HG03469 (cell line): ENCODE data around the gene BTG2.
"Not testable (repeated sequence)": the region's sequence is repeated elsewhere in the genome, so short reads cannot be mapped to it uniquely, and the experiment has no call there.

ENCODE experiments used
- ATAC-seq: cut with Tn5 transposase; IDR thresholded peaks from one replicate; pipeline ENCODE4 v1.9.1; 2021; ENCODE audit warnings: mild to moderate bottlenecking, moderate library complexity, moderate number of reproducible peaks; ENCODE audit not compliant: unreplicated experiment

BTG2 gene

DNA sequence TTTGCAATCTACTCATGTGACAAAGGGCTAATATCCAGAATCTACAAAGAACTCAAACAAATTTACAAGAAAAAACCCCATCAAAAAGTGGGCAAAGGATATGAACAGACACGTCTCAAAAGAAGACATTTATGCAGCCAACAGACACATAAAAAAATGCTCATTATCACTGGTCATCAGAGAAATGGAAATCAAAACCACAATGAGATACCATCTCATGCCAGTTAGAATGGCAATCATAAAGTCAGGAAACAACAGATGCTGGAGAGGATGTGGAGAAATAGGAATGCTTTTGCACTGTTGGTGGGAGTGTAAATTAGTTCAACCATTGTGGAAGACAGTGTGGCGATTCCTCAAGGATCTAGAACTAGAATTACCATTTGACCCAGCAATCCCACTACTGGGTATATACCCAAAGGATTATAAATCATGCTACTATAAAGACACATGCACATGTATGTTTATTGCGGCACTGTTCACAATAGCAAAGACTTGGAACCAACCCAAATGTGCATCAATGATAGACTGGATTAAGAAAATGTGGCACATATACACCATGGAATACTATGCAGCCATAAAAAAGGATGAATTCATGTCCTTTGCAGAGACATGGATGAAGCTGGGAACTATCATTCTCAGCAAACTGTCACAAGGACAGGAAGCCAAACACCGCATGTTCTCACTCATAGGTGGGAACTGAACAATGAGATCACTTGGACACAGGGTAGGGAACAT, 8.9 kb downstream of the BTG2 start:
- not testable (repeated sequence) for ATAC-seq

DNA sequence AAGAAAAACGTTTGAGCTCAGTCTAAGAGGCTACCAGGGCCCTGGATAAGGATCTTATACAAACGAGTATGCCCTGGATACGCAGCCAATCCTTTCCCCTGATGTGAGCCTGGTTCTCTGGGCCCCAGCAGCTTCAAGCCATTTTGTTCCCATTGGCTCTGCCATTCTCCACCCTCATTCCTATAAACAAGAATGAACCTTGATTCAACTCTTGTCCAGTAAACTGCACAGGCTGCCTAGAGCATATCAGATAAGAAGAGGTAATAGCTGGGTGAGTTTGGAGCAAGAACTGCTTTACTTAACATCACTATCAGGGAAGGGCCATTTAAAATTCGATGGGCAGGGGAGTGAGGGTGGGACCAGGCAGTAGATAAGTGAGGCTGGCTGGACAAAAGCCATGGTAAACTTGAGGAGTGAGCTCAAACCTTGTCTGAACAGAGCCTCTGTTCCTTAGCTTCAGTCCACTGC, 11.3 kb downstream of the BTG2 start:
- ATAC-seq = no peak

DNA sequence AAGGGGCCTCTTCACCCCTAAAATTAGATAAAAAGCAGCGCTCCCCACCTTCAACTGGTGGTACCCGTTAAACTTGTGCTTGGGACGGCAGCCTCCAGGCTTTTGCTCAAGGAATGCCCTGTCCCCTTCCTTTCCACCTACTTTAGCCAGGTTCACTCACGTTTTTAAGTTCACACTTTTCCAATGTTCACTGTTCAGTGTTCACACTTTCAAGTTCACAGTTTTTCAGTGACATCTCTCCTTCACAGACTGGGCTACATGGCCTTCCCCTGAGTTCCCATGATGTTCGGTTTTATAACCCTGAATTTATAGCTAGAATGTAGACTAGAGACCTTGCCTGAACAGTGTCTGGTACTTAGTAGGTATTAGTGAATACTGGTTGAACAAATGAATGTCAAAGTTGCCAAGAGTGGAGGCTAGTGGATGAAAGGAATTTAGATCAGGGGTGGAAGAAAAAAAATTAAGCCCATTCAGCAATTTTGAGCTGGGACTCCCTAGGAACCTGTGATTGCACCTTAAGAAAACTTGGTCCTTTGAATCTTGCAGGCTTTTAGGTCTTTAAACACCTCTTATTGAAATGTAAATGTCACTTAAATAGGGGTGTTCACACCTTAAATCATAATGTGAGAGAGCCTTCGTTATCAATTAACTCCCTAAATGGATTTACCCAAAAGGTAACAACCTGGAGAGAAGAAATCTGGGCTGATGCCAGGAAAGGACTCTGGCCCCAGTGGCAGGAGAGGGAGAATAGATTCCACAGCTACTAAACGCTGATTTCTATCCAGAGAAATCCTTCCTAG, 12.3 kb downstream of the BTG2 start:
- ATAC-seq = no peak

DNA sequence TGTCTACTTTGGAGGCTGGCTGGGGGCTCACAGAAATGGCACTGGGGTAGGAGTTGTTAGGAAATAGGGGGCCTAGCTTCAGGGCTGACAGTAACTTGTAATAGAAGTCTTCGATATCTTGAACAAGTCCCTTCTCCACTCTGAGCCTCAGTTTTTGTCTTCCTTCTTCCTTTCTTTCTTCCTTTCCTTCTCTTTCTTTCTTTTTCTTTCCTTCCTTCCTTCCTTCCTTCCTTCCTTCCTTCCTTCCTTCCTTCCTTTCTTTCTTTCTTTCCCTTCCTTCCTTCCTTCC, 12.9 kb downstream of the BTG2 start:
- no peak for ATAC-seq

DNA sequence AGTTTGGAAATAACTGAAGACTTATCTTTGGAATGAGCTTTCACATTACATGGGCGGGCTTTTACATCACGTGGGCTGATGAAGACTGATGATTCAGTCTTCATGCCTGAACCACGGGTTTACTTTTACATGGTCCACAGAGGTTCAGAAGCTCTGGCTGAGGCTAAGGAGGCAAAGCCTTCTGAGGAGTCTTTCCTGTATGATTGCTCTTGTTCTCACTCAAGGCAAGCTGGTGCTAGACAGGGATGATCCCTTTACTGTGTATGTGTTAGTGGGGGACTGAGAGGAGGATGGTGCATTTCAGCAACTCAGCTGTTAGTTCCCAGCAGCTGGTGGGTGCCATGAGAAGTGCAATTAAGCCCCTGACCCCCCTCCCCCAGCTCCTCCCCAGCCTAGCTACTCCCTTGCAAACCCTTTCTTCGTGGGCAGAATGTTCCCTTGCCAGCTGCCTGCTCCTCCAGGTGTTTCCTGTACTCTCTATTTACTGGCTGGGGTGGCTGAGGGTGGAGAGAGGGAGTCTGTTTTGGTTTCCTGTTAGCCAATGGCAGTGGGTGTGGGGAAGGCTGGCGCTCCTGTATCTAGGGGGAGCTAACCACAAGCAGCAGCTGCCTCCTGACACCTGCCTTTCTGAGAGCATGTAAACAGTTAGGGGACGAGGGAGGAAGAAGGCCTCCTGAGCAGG, 15.4 kb downstream of the BTG2 start:
- ATAC-seq = peak; percentile 38

DNA sequence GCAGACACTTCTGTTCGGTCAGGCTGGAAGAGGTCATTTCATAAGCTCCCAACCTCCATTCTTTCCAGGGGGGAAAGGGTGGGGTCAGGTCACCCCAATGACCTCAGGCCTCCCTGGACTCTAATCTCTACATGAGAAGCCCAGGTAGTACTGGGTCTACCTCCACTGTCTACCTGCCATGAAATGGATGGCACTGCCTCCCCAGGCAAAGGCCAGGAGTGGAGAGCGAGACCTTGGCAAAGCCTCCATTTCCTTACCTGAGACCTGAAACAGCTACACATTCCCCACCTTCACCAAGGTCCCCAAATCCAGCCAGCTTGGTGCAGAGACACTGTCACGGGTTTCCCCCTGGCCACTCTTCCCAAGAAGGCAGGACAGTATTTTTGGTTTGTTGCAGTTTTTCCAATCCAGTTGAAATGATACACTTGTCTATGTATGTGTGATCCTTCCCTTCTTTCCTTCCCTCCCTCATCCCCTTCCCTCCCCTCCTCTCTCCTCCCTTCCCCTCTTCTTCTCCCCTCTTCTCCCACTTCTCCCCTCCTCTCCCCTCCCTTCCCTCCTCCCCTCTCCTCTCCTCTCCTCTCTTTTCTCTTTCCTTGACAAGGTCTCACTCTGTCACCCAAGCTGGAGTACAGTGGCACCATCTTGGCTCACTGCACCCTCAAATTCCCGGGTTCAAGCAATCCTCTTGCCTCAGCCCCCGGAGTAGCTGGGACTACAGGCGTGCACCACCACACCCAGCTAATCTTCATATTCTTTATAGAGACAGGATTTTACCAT, 16.1 kb downstream of the BTG2 start:
- no peak for ATAC-seq

DNA sequence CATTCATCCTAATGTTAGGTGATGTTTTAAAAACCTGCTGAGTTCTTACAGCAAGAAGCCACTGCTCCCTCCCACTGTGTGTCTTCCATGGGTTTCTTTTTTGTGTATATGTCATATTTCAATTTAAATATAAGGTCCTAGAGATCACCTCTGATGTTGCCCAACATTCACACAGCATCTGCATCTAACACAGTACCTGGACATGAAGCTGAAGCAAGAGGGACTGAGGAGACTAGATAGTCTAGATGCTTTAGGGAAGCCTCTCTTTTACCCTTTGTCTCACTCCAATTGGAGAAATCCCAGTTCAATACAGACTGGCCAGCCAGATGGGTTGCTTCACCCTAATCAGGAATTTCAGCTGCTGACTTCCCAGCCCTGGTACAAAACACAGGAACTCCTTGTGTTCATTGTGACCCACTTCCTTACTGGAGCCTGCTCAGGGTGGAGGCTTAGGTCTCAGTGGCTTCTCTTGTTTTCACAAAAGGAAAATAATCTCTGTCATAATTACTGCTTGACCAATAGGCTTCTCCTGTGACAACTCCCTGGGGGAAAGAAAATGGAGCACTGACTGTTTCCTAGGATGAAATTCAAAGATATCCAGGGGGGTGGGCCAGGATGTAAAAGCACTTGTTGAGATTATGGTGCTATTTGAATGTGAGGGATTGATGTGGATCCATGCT, 17.3 kb downstream of the BTG2 start:
- no peak for ATAC-seq

DNA sequence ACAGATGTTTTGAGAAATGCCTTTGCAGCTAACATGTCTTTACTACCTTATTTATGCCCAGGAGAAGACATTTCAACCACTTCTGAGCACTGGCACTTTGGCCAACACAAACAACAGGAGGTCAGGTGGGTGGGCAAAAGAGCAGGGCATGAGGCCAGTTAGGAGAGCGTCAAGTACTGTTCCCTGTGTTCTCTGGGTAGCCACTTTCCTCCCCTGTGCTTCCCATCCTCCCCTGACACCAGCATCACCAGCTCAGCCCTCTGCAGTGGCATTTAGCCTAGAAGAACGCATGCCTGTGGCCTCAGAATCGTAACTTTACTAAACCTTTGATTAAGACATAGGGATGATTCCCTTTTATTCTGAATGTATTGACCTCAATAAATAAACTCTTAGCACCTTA, 18.3 kb downstream of the BTG2 start:
- no peak for ATAC-seq

DNA sequence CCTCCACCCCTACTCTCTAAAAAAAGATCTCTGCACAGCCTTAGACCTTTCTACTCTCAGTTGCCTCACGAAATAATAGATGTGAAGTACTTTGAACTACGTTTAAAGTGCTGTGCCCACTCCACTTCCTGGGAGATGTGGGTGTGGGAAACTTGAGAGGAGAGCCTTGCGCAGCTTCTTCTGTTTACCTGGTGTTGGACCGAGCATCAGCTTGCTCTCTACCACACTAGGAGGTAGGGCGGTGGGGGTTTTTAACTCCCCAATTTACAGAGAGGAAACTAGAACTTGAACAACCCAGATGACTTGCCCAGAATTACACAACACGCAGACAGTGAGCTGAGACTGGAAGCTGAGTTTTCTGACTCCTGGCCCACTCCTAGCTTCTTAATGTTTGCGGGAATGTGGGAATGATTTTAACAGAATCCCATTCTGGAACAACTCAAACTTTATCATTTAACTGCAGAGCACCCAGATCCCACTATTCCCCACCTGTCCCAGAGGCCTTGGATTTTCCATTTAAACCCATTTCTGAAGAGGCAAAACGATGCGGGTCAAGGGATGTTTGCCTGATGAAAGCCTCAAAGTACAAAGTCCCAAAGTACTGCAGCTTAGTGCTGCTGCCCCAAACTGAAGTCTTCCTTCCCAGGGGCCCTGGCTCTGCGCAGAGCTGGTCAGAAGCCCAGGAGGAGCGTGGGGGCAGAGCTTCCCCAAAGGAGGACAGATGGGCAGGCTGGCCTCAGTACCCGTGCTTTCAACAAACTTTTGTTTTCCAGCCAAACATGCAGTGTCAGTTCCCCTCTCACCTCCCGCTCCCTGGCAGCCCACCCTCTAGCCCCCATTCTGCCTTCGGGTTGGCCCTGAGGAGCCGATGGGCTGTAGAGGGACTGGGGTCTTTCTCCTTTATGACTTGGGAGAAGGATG, 19.0 kb downstream of the BTG2 start:
- no peak for ATAC-seq

DNA sequence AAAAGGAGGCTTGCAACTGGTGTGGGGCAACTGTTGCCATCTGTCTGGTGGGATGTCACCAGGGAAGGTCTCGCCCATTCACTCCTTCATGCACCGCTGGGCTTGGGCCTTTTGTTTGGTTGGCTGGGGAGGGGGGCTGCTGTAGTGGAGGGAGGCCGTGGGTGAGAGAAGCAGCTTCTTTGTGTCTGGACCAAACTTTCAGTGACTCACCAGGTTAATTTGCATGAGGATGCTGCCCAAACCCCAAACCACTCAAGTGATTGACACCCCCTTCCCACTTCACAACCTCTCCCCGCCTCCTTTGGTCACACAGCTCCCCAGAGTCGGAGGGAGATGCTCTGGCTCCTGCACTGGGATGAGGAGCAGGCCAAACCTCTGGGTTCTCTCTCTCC, 19.7 kb downstream of the BTG2 start:
- ATAC-seq = no peak

DNA sequence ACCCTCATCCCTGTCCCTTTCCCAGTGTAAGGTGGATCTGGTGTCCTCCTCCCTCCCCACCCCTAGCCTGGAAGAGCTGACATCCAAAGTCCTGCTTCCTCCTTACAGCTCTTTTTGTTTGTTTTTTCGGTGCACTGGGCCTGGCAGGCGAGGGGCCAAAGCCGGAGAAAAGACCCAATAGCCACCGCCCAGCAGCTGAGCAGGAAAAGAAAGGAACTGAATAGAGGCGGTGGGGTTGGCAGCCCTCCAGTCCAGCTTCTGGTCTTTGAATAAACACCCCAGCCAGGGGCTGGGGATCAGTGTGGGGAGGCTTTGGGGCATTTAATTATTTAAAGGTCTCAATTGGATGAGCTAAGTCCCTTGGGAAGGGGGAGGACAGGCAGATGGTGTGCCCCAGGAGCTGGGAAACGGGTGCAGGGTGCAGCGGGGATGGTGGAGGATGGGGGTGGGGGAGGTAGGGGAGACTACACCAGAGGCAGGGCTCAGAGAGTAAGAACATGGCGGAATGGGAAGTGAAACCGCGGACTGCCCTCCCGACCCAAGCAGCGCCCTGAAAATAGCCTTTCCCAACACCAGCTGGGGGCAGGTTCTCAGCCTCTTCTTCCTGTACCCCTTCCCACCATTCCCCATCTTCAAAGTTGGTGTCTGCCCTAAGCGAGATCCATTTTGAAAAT, 20.2 kb downstream of the BTG2 start:
- no peak for ATAC-seq

DNA sequence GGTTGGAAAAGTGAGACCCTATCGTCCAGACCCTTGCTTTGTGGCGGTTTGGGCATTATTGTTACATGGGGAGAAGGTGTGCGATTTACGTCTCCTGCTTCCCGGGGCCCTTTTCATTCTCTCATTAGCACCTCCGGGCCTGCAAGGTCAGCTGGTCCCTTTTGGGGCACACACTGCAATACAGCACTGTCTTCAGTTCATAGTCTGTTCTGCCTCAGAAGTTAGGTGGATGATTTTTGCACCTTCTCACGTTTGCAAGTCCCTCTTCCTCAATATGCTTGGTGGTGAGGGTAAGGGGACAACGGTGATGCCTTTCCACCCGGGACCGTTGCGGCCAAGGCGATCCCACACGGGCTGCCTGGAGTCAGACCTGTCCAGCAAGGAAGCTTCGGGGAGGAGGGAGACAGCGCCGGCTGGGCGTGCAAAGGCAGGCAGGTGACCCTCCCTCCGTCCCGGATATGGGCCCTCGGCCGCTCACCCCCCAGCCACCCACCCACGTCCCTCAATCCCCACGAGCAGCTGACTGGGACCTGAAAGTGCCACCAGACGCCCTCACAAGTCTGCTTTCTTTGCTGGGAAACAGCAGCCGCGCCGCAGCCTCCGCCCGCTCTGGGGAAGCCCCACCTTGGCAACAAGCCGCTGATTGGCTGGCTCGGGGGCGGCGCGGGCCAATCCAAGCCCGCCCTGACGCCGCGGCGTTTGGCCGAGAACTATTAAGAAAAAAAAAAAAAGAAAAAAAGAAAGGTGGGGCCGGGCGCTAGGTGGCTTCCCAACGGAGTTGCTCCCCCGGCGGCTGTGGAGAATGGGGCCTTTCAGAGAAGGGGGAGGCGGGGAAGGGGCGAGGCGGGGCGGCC, 21.7 kb downstream of the BTG2 start:
- peak; percentile 38 for ATAC-seq

DNA sequence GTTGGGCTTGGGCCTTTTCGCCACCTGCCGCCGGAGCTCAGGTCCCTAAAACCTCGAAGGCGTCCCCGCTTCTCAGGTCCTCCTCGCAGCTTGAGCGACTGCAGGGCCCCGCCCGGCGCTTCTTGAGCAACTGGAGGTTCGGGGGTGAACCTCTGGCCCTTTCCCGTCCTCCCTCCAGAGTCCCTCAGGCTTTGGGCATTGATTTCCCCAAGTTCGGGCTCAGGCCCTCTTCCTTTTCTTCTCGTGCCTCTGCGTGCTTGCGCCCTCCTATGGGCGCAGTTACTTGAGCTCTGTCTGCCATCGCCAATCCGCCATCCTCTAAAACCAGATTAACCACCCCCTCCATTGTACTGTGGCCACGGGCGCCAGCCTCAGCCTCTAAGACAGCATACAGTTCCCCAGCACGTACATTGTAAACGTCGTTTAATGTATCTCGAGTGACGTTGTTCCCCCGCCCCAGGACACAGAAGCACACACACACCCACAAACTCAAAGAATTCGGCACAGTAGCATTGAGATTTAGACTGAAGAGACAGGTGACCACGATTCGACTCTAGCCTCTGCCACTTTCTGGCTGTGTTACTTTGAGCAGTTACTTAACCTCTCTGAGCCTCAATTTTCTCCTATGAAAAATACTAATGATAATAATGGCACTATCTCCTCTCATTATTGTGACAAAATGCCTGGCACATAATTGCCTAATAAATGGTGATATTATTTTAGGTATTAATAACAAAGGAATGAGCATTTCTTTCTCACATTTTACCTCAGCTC, 22.6 kb downstream of the BTG2 start:
- ATAC-seq = peak; percentile 21

DNA sequence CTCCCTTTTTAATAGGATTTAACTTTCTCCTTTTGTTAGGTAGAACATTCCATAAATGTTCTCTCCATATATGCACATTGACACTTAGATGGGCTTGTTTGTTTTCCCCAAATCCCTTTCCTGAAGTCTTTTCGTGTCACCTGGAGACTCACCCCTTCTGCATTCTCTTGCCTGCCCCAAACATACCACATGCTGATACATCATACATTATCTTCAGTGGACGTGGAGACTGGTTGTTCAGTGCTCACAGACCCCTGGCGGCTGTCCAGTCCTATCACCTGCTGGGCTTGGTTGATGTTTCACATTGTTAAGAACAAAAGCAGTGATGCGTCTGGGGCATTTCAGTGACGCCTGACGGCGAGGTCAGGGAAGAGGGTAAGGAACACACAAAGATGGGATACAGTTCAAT, 23.4 kb downstream of the BTG2 start:
- no peak for ATAC-seq

DNA sequence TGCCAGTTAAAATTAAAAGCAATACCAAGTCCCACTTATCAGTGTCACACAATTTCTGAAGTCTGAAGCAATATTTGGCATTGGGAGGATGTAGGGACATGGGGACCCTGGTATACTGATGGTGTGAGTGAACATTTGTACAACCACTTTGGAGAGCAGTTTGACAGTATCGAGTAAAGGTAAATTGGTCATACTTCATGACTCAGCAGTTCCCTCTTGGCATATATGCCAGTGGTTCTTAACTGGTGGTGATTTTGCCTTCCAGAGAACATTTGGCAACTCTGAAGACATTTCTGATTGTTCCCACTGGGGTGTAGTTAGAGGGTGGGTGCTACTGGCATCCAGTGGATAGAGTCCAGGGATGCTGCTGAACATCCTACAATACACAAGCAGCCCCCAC, 25.9 kb downstream of the BTG2 start:
- no peak for ATAC-seq

DNA sequence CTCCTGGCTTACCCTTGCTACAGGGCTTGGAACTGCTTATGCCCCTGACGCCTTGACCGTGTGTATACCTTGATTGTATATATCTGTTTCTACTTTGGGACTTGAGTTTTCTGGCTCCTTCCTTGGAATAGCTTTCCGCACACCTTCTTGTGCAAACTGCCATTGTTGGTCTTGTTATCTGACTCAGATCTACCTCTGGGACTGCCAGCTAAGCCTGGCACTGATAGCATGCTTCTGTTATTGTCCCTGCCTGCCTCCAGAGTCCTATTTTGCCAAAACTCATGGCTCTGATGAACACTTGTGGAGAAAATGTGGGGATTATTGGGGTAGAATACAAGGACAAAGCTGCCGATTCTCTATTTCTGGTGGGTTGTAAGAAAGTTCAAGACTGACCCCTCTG, 30.2 kb downstream of the BTG2 start:
- ATAC-seq = no peak

DNA sequence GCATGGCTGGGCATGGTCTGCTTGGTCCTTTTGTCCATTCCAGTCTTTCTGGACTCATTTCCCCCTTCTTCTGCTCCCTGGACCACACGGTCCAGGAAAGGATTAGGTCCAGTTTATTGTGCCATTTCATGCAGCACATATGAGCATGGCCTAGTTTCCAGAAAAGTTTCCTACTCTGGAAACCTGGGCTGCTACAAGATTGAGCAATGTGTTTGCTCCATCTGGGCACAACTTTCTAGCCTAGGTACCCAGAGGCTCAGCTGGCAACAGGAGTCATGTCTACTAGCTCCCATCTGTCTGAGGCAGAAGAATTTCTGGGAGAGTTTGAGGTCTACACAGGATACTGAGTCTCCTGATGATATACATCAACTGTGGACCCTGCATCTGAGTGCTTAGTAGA, 30.8 kb downstream of the BTG2 start:
- no peak for ATAC-seq
